Activated naive CD4-positive, alpha-beta T cell (primary cell): ENCODE measurements around the gene SP1.
"Not testable (repeated sequence)": the region's sequence is repeated elsewhere in the genome, so short reads cannot be mapped to it uniquely, and the experiment has no call there.

Source experiments
- DNase-seq, 4 experiments: peaks; one replicate each; lab custom pipeline; 2025; lab: John Stamatoyannopoulos, UW

Gene SP1

DNA sequence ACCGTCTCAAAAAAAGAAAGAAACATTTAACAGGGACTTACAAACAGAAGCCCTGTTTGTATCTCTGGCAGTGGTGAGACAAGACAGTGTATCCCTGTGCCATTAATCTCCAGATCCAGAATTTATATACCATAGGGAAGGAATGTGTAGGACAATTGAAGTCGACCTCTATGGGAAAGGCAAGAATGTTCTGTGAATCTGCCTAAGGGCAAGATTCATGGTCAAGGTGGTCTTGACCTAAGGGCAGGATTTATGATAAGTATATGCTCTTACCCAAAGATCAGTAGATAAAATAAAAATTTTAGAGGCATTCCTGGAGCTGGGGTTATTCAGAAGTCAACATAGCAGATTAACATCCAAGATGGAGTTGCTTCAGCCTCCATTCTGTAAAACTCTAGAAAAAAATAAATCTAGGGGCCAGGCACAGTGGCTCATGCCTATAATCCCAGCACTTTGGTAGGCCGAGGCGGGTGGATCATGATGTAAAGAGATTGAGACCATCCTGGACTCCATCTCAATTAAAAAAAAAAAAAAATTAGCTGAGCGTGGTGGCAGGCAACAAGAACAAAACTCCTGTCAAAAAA is 21.0 kb upstream of the SP1 start:
- no peak for DNase-seq

DNA sequence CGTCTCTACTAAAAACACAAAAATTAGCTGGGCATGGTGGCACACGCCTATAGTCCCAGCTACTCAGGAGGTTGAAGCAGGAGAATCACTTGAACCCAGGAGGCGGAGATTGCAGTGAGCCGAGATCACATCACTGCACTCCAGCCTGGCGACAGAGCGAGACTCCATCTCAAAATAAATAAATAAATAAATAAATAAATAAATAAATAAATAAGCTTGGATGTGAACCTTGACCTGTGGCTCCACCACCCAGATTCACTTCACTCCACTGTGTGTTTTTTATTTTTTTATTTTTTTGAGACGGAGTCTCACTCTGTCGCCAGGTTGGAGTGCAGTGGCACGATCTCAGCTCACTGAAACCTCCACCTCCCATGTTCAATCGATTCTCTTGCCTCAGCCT is 18.3 kb upstream of the SP1 start:
- not testable (repeated sequence) for DNase-seq

DNA sequence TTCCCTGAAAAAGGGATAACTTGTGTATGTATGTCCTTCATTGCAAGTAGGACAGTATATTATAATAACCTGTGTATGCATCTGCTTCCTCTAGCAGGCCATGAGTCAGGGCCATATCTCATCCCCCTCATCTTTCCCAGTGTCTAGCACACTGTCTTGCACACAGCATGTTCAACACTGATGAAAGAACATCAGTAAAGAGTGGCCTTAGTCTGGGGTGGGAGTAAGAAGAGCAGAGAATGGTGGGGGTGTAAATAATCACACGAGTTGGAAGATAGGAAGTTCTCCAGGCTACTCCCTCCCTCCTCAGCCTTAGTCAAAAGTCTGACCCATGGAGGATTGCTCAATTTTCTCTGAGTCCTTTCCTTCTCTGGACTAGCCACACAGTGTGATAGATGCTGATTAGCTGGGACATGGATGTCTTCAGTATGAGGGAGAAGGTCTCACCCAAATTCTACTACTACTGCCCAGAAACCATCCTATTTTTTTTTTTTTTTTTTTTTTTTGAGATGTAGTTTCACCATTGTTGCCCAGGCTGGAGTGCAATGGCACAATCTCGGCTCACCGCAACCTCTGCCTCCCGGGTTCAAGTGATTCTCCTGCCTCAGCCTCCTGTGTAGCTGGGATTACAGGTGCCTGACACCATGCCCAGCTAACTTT is 14.6 kb upstream of the SP1 start:
- DNase-seq = no peak

DNA sequence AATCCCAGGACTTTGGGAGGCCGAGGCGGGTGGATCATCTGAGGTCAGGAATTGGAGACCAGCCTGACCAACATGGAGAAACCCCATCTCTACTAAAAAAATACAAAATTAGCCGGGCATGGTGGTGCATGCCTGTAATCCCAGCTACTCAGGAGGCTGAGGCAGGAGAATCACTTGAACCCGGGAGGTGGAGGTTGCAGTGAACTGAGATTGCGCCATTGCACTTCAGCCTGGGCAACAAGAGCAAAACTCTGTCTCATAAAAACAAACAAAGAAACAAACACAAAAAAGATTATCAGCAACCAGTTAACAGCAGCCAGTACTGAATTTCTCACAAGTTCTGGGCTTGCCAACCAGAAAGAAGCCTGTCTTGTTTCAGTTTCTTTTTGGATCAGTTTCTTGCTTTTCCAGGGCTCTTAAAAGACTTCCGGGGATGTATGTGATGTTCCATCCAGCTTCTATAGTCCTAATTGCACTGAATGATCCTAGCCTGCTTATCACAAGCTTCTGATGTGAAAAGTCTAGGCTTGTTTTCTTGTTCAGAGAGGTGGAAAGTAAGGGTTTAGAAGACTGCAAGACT is 6.3 kb upstream of the SP1 start:
- not testable (repeated sequence) for DNase-seq

DNA sequence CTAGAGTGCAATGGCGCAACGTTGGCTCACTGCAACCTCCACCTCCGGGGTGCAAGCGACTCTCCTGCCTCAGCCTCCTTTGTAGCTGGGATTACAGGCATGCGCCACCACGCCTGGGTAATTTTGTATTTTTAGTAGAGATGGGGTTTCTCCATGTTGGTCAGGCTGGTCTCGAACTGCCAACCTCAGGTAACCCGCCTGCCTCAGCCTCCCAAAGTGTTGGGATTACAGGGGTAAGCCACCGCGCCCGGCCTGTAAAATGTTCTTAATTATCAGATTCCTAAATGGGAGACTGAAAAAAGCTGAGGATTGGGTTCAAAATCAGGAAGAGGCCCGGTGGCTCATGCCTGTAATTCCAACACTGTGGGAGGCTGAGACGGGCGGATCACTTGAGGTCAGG is 5.7 kb upstream of the SP1 start:
- not testable (repeated sequence) for DNase-seq

DNA sequence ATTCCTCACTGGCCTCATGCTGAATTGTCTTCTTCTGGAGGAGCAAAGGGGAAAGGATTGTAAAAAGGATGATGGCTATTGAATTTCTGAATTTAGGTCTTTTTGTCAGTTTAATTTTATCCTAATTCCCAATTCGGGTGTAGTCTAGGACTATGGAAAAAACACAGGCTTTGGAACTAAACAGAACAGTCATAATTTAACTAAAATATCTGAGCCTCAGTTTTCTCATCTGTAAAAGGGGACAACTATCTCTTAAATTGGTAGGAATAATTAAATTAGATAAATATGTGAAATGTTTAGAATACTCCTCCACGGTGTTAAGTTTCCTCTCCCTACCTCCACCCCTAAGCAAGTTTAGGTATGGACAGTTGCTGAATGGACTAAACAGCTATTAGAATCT is 3.2 kb upstream of the SP1 start:
- no peak for DNase-seq

DNA sequence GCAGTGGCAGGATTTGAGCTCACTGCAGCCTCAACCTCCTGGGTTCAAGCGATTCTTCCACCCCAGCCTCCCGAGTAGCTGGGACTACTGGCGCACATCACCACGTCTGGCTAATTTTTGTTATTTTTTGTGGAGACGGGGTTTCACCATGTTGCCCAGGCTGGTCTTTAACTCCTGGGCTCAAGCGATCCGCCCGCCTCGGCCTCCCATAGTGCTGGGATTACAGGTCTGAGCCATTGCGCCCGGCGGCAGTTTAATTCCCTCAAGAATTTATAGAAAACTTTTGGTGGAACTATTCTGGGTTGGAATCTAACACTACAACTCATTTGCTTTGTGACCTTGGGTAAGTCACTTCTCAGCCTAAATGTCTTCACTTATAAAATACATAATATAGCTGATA is 1.8 kb upstream of the SP1 start:
- DNase-seq = no peak

DNA sequence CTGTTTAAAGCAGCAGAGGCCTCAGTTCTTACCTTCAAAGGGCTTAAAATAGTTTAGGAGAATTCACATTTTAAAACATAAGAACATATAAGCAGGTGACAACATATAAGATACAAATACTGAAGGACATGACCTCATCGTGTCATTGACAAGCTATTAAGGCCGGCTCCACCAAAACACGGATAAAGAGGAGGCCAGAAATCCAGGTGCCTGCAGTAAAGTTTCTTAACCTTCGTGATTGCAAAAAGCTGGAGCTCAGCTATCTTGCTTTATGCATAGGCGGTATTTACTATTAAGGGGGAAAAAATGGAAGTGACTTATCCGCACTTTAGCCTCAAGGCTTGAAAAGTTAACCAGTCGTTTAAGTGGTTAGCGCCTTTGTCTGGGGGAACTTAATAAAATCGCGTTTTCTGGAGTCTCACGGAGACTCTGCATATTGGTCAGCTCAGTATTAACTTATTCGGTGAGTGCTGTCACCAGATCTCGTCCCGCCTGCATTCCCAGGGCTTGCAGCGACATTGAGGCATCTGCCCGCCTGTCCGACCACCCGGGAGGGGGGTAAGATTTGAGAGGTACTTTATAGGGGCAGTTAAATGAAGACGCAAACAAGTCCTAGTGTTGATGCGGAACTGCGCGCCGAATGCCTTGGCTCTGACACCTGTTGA is 1.1 kb upstream of the SP1 start:
- no peak for DNase-seq

DNA sequence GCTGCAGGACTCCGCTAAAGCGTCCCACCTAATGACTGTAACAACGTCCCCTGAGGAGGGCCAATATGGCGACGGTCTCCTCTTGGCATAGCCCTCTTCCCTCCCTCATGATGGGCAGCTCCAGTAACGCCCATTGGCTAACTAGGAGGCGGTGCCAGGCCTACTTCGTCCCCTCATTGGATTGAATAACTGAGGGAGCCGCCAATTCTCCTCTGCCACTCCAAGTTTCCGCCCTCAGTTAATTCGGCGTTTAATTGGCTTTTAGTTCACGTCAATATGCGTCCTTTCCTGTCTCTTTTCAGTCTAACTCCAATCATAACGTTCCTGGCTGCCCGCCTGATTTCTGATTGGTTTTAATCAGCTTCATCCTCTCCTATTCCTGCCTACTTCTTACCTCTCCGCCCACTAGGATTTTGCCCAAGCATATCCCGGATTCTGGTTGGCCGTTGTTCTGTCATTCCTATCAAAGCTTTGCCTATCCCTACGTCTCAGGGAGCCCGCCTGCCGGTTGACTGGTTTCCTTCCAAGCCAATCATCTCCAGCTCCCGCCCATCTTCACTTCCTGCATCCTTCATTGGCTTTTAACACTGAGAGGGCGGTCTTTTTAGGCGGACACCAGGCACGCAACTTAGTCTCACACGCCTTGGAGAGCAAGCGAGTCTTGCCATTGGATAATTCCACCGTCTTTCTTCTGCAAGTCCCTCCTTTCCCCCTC is 430 bp upstream of the SP1 start:
- DNase-seq = peak; percentile 87 to 99 (median 95)

DNA sequence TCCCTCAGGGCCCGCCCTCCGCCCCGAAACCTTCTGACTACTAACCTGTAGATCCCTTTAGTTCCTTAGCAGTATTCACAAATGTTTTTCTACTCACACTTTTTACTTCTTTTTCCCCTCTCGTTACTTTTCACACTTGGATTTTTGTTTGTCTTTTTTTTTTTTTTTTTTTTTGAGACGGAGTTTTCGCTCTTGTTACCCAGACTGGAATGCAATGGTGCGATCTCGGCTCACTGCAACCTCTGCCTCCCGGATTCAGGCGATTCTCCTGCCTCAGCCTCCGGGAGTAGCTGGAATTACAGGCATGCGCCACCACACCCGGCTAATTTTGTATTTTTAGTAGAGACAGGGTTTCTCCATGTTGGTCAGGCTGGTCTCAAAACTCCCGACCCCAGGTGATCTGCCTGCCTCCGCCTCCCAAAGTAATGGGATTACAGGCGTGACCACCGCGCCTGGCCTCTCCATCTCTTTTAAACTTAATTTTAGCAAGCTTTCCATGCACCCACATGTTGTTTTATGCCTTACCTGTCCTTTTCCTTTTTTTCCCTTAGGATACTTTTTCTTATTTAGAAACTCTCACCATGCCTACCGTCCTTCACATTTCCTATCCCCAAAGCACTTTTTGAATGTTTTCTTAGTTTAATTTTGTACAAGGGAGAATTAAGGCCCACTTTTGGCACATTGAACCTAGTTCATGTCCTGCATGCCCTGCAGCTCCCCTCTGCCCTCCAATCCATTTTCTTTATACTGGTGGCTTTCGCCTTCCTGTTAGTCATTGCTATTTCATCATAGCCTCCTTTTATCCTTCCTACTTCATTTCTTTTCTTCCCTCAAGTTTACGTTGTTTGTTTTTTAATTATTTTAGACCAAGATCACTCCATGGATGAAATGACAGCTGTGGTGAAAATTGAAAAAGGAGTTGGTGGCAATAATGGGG is 1.1 kb downstream of the SP1 start:
- no peak for DNase-seq

DNA sequence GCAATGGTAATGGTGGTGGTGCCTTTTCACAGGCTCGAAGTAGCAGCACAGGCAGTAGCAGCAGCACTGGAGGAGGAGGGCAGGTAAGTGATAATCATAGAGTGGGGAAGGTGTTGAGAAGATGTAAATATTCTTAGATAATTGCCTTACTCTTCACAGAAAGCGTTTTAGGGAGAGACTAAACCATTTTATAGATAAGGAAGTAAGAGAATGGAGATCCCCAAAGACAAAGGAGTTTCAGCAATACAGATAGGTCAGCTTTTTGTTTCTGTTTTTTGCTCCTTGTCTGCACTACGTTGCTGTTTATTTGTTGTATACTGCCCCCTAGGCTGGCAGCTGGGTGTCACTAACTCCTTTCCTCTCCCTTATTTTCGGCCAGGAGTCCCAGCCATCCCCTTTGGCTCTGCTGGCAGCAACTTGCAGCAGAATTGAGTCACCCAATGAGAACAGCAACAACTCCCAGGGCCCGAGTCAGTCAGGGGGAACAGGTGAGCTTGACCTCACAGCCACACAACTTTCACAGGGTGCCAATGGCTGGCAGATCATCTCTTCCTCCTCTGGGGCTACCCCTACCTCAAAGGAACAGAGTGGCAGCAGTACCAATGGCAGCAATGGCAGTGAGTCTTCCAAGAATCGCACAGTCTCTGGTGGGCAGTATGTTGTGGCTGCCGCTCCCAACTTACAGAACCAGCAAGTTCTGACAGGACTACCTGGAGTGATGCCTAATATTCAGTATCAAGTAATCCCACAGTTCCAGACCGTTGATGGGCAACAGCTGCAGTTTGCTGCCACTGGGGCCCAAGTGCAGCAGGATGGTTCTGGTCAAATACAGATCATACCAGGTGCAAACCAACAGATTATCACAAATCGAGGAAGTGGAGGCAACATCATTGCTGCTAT is 2.0 kb downstream of the SP1 start:
- DNase-seq = no peak

DNA sequence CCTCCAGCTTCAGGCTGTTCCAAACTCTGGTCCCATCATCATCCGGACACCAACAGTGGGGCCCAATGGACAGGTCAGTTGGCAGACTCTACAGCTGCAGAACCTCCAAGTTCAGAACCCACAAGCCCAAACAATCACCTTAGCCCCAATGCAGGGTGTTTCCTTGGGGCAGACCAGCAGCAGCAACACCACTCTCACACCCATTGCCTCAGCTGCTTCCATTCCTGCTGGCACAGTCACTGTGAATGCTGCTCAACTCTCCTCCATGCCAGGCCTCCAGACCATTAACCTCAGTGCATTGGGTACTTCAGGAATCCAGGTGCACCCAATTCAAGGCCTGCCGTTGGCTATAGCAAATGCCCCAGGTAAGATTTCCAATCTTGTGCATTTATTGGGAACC is 3.3 kb downstream of the SP1 start:
- no peak for DNase-seq

DNA sequence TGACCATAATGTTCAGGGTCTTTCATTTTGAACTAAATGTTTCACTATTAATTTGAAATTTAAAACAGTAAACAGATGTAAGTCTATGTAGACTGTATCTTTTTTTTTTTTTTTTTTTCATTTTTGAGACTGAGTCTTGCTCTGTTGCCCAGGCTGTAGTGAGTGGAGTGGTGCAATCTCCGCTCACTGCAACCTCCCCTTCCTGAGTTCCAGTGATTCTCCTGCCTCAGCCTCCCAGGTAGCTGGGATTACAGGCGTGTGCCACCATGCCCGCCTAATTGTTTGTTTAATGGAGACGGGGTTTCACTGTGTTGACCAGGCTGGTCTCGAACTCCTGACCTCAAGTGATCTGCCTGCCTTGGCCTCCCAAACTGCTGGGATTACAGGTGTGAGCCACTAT is 6.4 kb downstream of the SP1 start:
- DNase-seq = not testable (repeated sequence)

DNA sequence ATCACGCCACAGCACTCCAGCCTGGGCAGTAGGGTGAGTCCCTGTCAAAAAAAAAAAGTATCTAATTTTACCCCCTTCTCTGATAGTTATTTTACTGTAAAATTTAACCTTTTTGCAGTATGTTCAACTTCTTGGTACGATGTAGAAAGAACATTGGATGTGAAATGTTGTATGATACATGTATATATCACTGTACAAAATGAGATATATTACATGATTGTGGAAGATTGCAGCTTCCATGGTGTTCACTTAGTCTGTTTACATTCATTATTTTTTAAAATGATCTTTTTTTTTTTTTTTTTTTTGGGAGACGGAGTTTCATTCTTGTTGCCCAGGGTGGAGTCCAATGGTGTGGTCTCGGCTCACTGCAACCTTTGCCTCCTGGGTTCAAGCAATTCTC is 9.0 kb downstream of the SP1 start:
- DNase-seq = no peak

DNA sequence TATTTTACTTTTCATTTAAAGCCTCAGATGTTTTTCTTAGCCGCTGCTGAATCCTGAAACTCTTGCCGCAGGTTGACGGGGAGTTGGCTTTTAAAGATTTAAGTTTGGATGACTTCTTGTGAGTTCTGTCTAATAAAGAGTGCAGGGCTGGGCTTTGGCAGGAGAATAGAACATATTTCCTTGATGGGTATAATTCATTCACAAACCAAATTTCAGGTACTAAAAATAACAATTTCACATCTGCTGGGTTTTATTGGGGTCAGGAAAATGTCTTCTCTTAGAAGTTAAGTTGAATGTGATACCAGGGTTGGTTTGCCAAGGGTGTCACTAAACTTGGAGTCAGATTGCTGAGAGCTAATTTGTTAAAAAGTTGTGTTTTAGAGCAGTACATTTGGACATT is 9.7 kb downstream of the SP1 start:
- no peak for DNase-seq

DNA sequence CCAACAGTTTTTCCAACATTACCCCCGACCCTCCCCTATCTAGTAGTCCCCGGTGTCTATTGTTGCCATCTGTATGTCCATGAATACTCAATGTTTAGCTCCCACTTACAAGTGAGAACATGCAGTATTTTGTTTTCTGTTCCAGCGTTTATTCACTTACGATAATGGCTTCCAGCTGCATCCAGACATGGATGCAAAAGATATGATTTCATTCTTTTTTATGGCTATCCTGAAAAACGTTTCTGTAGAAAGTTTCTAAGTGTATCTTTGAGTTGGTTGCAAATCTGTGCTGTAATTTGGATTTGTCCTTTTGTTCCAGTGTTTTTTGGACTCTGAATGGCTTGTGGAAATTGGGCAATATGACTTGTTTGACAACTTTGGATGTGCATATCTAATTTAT is 11.7 kb downstream of the SP1 start:
- no peak for DNase-seq

DNA sequence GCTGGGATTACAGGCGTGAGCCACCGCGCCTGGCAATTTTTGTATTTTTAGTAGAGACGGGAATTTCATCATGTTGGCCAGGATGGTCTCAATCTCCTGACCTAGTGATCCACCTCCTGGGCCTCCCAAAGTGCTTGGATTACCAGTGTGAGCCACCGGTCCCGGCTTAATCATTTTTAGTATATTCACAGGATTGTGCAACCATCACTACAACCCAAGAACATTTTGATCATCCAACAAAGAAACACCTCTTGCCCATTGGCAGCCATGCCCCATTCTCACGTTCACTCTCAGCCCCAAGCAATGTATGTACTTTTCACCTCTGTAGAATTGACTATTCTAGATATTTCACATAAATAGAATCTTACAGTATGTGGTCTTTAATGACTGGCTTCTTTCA is 19.9 kb downstream of the SP1 start:
- no peak for DNase-seq

DNA sequence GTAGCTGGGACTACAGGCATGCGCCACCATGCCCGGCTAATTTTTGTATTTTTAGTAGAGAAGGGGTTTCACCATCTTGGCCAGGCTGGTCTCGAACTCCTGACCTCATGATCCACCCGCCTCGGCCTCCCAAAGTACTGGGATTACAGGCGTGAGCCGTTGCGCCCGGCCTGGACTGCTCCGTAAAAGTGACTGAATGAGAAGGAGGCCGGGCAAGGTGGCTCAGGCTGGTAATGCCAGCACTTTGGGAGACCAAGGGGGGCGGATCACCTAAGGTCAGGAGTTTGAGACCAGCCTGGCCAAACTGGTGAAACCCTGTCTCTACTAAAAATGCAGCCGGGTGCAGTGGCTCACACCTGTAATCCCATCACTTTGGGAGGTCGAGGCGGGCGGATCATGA is 22.4 kb downstream of the SP1 start:
- DNase-seq = not testable (repeated sequence)

DNA sequence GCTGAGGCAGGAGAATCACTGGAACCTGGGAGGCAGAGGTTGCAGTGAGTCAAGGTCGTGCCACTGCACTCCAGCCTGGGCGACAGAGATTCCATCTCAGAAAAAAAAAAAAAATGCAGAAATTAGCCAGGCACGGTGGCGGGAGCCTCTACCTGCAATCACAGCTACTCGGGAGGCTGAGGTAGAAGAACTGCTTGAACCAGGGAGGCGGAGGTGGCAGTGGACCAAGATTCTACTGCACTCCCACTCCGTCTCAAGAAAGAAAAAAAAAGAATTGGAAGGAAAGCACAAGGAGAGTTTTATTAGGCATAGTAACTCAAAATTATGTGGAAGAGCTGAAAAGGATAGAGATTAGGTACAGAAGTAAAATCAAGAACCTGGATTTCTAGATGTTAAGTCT is 22.9 kb downstream of the SP1 start:
- no peak for DNase-seq

DNA sequence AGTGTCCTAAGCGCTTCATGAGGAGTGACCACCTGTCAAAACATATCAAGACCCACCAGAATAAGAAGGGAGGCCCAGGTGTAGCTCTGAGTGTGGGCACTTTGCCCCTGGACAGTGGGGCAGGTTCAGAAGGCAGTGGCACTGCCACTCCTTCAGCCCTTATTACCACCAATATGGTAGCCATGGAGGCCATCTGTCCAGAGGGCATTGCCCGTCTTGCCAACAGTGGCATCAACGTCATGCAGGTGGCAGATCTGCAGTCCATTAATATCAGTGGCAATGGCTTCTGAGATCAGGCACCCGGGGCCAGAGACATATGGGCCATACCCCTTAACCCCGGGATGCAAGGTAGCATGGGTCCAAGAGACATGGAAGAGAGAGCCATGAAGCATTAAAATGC is 31.0 kb downstream of the SP1 start:
- no peak for DNase-seq
